Fibroblast of the aortic adventitia (primary cell): Measurements from ENCODE around the gene EXOC3. TPM values are rescaled to one million over a fixed set of nuclear protein-coding genes. Genes with fewer than 3 reads are reported as not detected.
"Not testable (repeated sequence)": the region's sequence is repeated elsewhere in the genome, so short reads cannot be mapped to it uniquely, and the experiment has no call there.

Source experiments
- DNase-seq: peaks from one replicate; pipeline ENCODE4 v3.0.0-alpha.2; 2010; ENCODE audit warnings: low read depth
- H3K4me3 ChIP-seq: 2 replicates; pipeline ENCODE4 v1.5.1; 2011; ENCODE audit warnings: low read depth, mild to moderate bottlenecking, control low read depth, low read length, moderate library complexity
- total RNA-seq: library from RNA; depleted of rRNA; stranded (reverse); fragments of >200 nt; gene quantifications from 2 replicates; pipeline ENCODE4 v1.2.3, GENCODE V29; 2012; ENCODE audit warnings: low replicate concordance
- TF ChIP-seq, protein P1 (sequence below): IDR thresholded peaks from 2 replicates; pipeline ENCODE4 v1.5.1; 2011; ENCODE audit warnings: mild to moderate bottlenecking, low read length, control low read depth, inconsistent platforms; ENCODE audit not compliant: insufficient read depth

The EXOC3 gene
- total RNA-seq, 1 donor: 39.8 TPM

DNA sequence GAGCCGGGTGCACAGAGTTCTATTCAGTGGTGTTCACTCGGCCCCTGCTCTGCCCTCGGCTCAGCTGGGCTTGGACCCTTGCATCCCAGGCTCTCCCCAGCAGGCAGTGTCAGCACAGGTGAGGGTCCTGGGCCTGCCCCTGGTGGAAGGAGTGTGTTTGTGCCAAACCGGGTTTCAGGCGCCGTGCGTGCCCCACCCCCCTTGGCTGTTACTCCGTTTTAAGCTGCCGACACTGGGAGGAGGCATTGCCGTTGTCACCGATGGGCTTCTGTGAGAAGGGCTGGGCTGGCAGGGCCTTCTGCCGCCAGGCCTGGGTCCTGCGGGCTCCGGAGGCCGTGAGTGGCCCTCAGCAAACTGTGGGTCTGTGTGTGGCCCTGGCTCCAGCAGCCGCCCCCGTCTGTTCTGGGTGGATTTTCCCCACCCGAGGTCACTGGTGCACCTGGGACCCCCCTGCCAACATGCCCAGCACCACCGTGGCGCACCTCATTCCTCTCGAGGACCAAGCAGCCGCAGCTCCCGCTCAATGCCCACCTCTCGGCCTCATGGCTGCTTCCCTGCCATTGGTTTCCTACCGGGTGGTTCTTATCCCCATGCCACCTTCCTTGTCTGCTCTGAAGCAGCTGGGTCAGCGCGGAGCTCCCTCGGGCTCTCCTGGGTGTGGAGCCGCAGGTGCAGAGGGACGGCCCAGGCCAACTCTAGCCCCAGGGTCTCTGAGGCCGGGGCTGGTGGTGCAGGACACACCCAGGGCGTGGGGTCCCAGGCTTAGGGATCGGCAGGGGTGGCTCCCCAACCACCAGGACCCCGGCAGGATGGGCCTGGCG lies 44.3 kb upstream of the EXOC3 start:
- TF ChIP-seq, protein P1, sequence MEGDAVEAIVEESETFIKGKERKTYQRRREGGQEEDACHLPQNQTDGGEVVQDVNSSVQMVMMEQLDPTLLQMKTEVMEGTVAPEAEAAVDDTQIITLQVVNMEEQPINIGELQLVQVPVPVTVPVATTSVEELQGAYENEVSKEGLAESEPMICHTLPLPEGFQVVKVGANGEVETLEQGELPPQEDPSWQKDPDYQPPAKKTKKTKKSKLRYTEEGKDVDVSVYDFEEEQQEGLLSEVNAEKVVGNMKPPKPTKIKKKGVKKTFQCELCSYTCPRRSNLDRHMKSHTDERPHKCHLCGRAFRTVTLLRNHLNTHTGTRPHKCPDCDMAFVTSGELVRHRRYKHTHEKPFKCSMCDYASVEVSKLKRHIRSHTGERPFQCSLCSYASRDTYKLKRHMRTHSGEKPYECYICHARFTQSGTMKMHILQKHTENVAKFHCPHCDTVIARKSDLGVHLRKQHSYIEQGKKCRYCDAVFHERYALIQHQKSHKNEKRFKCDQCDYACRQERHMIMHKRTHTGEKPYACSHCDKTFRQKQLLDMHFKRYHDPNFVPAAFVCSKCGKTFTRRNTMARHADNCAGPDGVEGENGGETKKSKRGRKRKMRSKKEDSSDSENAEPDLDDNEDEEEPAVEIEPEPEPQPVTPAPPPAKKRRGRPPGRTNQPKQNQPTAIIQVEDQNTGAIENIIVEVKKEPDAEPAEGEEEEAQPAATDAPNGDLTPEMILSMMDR: no peak
- DNase-seq: no peak
- H3K4me3 ChIP-seq: no peak overlapping the region

DNA sequence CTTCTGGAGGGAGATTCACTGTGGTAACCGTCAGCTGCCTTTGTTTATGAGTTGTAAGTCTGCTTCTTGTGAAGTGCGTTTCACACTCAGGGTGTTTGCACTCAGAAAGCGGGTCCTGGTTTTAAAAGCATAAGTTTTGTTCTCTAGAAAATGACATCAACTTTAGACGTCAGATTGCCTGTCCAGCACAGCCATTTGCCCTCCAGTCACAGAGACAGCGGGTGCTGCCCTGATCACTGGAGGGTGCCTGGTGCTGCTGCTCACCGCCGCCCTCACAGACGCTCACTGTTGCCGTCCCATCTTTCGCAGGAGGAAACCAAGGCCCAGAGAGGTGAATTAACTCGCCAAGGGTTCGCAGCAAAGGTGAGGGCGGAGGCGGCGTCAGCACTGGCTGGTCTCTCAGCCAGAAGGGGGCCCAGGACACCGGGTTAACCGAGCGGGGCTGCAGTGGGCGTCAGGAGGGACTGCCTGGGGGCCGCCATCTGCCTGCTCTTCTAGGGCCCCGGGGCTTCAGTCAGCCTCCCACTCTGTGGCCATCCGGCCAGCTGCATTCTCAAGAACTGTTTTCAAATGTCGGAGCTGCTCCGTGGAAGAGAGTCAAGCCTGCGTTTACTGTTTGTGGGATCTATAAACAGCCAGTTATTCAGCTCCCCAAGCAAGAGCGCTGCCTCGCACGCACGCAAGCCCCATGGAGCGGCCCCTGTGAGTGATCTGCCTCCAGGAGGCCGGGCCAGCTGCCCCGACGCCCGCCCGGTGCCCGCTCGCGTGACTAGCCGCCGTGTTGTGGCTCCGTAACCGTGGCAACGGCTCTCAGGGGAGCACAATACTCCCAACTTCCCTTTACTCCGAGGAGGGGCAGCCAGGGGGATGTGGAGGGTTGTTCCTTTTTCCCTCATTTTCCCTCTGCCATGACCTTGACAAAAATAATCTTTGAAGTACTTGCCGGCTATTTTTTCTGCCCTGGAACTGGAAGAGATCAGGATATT lies 43.4 kb upstream of the EXOC3 start:
- TF ChIP-seq, protein P1: no peak
- peak overlapping the region; percentile 48 for H3K4me3 ChIP-seq
- peak; percentile 97 for DNase-seq

DNA sequence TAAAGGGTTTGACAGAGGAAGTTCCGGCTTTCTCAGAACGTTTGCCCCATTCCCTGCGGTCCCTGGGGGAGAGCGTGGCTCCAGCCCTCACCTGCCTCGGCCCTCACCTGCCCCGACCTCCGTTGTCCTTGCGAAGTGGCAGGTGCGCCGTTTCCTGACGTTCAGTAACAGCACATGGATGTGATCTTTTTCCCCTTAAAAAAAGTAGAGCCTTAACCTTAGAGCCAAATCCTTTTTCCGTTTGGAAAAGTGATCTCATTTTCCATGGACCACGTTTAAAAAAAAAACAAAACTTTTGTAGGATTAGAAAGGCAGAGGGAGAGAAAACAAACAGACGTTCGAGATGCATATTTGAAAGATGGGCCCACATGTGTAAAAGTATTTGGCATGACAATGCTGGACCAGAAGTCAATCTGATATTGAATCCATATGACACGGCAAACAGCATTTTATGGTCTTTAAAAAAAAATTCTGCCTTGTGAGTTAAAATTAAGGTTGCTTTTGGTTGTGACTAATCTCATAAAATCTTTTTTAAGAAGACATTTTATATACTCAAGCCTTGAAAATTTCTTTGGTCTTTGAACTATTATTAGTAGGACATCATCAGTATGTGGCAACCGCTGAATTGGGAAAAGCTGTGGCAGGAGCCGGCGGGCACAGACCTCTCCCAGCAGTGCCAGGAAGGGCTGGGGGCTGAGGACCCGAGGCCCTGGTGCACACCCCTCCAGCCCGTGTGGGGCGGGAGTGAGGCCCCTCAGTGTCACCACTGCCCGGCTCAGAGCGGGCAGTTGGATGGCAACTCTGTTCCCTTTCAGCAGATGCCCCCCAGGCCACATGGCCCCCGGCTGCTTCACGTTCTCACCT lies 42.5 kb upstream of the EXOC3 start:
- peak; percentile 84 for DNase-seq
- peak overlapping the region; percentile 48 for H3K4me3 ChIP-seq
- TF ChIP-seq, protein P1: no peak

DNA sequence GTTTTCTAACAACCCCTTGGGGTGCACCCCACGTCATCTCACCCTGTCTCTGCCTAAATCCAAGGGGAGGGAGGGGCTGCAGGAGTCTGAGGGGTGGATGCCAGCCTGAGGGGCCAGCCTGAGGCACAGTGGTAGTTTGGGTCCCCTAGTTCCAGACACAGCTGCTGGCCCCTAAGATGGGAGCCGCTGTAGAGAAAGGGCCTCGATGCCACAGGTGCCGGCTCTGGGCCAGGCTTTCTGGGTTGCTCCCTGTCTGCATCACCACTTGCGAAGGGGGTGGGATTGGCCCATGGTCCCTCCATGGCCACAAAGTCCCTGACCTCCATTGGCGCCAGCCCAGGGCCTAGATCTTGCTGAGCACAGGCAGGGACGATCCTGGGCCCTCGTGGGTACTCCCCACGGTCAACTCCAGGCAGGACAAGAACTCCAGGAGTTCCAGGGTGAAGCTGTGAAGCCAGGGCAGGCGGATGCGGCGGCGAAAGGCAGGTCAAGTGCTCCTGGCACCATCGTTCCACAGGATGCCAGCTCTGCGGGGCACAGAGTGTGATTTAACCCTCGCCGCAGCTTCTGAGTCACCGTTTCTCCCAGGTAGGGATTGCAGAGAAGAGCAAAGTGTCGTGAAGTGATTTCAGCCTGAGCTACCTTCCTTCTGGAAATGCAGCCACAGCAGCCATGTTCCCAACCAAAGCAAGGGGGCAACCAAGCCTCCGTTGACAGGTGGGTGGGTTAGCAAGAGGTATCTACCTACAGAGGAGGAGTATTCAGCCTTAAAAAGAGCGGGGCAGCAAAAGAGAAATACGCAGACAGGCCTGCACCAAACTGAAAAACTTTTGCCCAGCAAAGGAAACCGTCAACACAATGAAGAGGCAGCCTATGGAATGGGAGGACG lies 41.6 kb upstream of the EXOC3 start:
- no peak overlapping the region for H3K4me3 ChIP-seq
- TF ChIP-seq, protein P1: no peak
- DNase-seq: no peak

DNA sequence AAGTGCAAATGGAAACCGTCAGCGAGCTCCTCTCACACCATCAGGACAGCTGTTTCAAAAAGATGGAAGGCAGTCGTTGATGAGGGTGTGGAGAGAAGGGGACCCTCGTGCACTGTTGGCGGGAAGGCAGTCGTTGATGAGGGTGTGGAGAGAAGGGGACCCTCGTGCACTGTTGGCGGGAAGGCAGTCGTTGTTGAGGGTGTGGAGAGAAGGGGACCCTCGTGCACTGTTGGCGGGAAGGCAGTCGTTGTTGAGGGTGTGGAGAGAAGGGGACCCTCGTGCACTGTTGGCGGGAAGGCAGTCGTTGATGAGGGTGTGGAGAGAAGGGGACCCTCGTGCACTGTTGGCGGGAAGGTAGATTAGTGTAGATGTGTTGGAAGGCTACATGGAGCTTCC lies 40.8 kb upstream of the EXOC3 start:
- not testable (repeated sequence) for H3K4me3 ChIP-seq, DNase-seq

DNA sequence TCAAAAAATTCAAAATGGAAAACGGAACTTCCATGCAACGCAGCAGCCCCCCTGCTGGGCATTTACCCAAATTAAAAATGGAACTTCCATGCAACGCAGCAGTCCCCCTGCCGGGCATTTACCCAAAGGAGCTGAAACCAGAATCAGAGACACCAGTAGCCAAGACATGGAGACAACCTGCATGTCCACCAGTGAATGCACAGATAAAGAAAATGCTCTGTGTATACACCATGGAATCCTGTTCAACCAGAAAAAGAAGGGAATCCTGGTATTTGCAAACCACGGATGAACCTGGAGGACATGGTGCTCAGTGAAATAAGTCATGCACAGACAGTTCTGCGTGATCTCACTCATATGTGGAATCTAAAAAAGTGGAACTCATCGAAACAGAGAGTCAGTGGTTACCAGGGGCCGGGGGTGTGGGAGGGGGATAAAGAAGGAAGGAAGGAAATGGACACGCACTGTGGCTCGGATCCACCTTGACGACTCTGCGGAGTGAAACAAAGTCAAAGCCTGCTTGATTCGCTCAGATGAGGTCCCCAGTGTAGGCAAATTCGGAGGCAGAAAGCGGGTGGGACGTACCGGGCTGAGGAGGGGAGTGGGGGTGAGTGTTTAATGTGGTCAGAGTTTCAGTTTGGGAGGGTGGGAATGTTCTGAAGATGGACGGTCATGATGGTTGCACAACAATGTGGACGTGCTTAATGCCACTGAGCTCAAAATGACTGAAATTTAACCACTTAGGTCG lies 40.2 kb upstream of the EXOC3 start:
- no peak overlapping the region for H3K4me3 ChIP-seq
- DNase-seq: no peak
- TF ChIP-seq, protein P1: no peak
